MM.1S (cell line): ENCODE results near the gene GCSAM.

ENCODE experiments used
- EZH2 ChIP-seq: fragments of 300-600 bp; sonication (generic); optimal IDR thresholded peaks from 2 replicates; pipeline ENCODE3; 2017; ENCODE audit warnings: low read depth, mild to moderate bottlenecking, antibody characterized with exemption, low read length, mixed read lengths
- EZH2phosphoT487 ChIP-seq: fragments of 300-600 bp; sonication (generic); IDR thresholded peaks from 2 replicates; pipeline ENCODE4 v1.6.1; 2018; ENCODE audit warnings: antibody characterized with exemption, low read length
- TF ChIP-seq, protein P1 (sequence below): fragments of 300-600 bp; sonication (generic); IDR thresholded peaks from 2 replicates; pipeline ENCODE4 v1.5.1; 2016; ENCODE audit warnings: antibody characterized with exemption, low read length, mixed read lengths

GRCh38 chr3:112109322-112109721, 23.7 kb downstream of the GCSAM start:
- TF ChIP-seq, protein P1, sequence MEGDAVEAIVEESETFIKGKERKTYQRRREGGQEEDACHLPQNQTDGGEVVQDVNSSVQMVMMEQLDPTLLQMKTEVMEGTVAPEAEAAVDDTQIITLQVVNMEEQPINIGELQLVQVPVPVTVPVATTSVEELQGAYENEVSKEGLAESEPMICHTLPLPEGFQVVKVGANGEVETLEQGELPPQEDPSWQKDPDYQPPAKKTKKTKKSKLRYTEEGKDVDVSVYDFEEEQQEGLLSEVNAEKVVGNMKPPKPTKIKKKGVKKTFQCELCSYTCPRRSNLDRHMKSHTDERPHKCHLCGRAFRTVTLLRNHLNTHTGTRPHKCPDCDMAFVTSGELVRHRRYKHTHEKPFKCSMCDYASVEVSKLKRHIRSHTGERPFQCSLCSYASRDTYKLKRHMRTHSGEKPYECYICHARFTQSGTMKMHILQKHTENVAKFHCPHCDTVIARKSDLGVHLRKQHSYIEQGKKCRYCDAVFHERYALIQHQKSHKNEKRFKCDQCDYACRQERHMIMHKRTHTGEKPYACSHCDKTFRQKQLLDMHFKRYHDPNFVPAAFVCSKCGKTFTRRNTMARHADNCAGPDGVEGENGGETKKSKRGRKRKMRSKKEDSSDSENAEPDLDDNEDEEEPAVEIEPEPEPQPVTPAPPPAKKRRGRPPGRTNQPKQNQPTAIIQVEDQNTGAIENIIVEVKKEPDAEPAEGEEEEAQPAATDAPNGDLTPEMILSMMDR = no peak
- no peak for TF ChIP-seq EZH2
- no peak for TF ChIP-seq EZH2phosphoT487
